Measurements from ENCODE around the gene RNF213.

RNF213 gene

GRCh38 chr17:80418589-80418988 lies 157.9 kb downstream of the RNF213 start:
- no peak for DNase-seq (ENCODE audit: low read depth)
- no peak overlapping the region for H3K4me3 ChIP-seq (ENCODE audit: low read depth, low read length)
- TF ChIP-seq, protein P1, sequence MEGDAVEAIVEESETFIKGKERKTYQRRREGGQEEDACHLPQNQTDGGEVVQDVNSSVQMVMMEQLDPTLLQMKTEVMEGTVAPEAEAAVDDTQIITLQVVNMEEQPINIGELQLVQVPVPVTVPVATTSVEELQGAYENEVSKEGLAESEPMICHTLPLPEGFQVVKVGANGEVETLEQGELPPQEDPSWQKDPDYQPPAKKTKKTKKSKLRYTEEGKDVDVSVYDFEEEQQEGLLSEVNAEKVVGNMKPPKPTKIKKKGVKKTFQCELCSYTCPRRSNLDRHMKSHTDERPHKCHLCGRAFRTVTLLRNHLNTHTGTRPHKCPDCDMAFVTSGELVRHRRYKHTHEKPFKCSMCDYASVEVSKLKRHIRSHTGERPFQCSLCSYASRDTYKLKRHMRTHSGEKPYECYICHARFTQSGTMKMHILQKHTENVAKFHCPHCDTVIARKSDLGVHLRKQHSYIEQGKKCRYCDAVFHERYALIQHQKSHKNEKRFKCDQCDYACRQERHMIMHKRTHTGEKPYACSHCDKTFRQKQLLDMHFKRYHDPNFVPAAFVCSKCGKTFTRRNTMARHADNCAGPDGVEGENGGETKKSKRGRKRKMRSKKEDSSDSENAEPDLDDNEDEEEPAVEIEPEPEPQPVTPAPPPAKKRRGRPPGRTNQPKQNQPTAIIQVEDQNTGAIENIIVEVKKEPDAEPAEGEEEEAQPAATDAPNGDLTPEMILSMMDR (conservative IDR thresholded peaks at IDR 0.05; ENCODE audit: low read depth, low read length) = no peak

DNA sequence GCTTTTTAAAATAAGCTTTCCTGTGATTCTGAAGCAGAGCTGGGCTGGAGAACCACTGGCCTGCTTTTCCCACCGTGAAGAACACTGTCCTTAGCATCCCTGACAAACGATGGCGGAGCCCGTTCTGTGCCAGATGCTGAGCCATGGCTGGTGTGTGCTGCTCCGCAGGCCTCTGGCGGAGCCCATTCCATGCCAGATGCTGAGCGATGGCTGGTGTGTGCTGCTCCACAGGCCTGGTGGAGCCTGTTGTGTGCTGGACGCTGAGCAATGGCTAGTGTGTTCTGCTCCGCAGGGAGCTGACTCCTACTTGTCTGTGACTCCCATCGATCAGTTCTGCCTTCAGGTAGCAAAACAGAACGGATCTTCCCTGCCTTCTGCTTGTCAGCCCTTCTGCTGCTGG lies 158.6 kb downstream of the RNF213 start:
- DNase-seq (ENCODE audit: low read depth) = no peak
- TF ChIP-seq, protein P1 (conservative IDR thresholded peaks at IDR 0.05; ENCODE audit: low read depth, low read length) = no peak
- H3K4me3 ChIP-seq (ENCODE audit: low read depth, low read length) = no peak overlapping the region

GRCh38 chr17:80421381-80422090 lies 160.9 kb downstream of the RNF213 start:
- no peak overlapping the region for H3K4me3 ChIP-seq (ENCODE audit: low read depth, low read length)
- TF ChIP-seq, protein P1 (conservative IDR thresholded peaks at IDR 0.05; ENCODE audit: low read depth, low read length) = no peak
- no peak for DNase-seq (ENCODE audit: low read depth)

- DNase-seq (ENCODE audit: low read depth) = no peak
Measured at GRCh38 chr17:80422276-80422675, 161.6 kb downstream of the RNF213 start.

GRCh38 chr17:80422981-80423380 lies 162.3 kb downstream of the RNF213 start:
- TF ChIP-seq, protein P1 (conservative IDR thresholded peaks at IDR 0.05; ENCODE audit: low read depth, low read length) = no peak
- no peak for DNase-seq (ENCODE audit: low read depth)

More at GRCh38 chr17:80422276-80422675, 161.6 kb downstream of the RNF213 start:
- TF ChIP-seq, protein P1 (conservative IDR thresholded peaks at IDR 0.05; ENCODE audit: low read depth, low read length) = no peak
- H3K4me3 ChIP-seq (ENCODE audit: low read depth, low read length) = no peak overlapping the region

GRCh38 chr17:80423536-80424225 lies 163.0 kb downstream of the RNF213 start:
- DNase-seq (ENCODE audit: low read depth) = no peak

More at GRCh38 chr17:80422981-80423380, 162.3 kb downstream of the RNF213 start:
- no peak overlapping the region for H3K4me3 ChIP-seq (ENCODE audit: low read depth, low read length)

More at GRCh38 chr17:80423536-80424225, 163.0 kb downstream of the RNF213 start:
- TF ChIP-seq, protein P1 (conservative IDR thresholded peaks at IDR 0.05; ENCODE audit: low read depth, low read length) = no peak
- no peak overlapping the region for H3K4me3 ChIP-seq (ENCODE audit: low read depth, low read length)
